ENCODE data around the gene ADGRL3.
A peak's percentile ranks its signal among the peaks of the same experiment; 100 is the strongest.
"Not testable (repeated sequence)": the region's sequence is repeated elsewhere in the genome, so short reads cannot be mapped to it uniquely, and the experiment has no call there.

ADGRL3 gene

GRCh38 chr4:61509721-61510241 lies 309.7 kb downstream of the ADGRL3 start:
- DNase-seq = not testable (repeated sequence)

- no peak for DNase-seq
These were observed 311.8 kb downstream of the ADGRL3 start for GRCh38 chr4:61511716-61512488.

GRCh38 chr4:61514991-61515390 lies 314.9 kb downstream of the ADGRL3 start:
- DNase-seq = no peak

GRCh38 chr4:61517144-61517543 lies 317.0 kb downstream of the ADGRL3 start:
- no peak for DNase-seq

GRCh38 chr4:61520166-61520565 lies 320.0 kb downstream of the ADGRL3 start:
- no peak for DNase-seq

GRCh38 chr4:61520681-61521160 lies 320.6 kb downstream of the ADGRL3 start:
- no peak for DNase-seq

GRCh38 chr4:61521451-61521850 lies 321.3 kb downstream of the ADGRL3 start:
- DNase-seq = no peak

GRCh38 chr4:61522312-61522711 lies 322.2 kb downstream of the ADGRL3 start:
- DNase-seq = no peak

GRCh38 chr4:61527888-61528287 lies 327.8 kb downstream of the ADGRL3 start:
- DNase-seq = no peak

- no peak for DNase-seq
These were observed 328.5 kb downstream of the ADGRL3 start for GRCh38 chr4:61528595-61528994.

- DNase-seq = no peak
These were observed 331.1 kb downstream of the ADGRL3 start for GRCh38 chr4:61531188-61531587.

GRCh38 chr4:61532336-61533000 lies 332.3 kb downstream of the ADGRL3 start:
- DNase-seq = peak; percentile 30

GRCh38 chr4:61533140-61533539 lies 333.0 kb downstream of the ADGRL3 start:
- no peak for DNase-seq

- DNase-seq = no peak
These were observed 340.8 kb downstream of the ADGRL3 start for GRCh38 chr4:61540944-61541343.

- no peak for DNase-seq
These were observed 341.3 kb downstream of the ADGRL3 start for GRCh38 chr4:61541459-61541858.

- no peak for DNase-seq
These were observed 343.9 kb downstream of the ADGRL3 start for GRCh38 chr4:61543976-61544375.

- DNase-seq = no peak
These were observed 345.9 kb downstream of the ADGRL3 start for GRCh38 chr4:61545902-61546480.

GRCh38 chr4:61549336-61549735 lies 349.2 kb downstream of the ADGRL3 start:
- no peak for DNase-seq

- no peak for DNase-seq
These were observed 353.5 kb downstream of the ADGRL3 start for GRCh38 chr4:61553557-61554125.

GRCh38 chr4:61555789-61556188 lies 355.7 kb downstream of the ADGRL3 start:
- no peak for DNase-seq

- no peak for DNase-seq
These were observed 356.2 kb downstream of the ADGRL3 start for GRCh38 chr4:61556277-61556676.

- DNase-seq = no peak
These were observed 359.3 kb downstream of the ADGRL3 start for GRCh38 chr4:61559396-61559795.

- no peak for DNase-seq
These were observed 360.9 kb downstream of the ADGRL3 start for GRCh38 chr4:61561028-61561427.
